ENCODE data around the gene LRWD1. TPM values are rescaled to one million over a fixed set of nuclear protein-coding genes. Genes with fewer than 3 reads are reported as not detected.

The LRWD1 gene
- total and polyA plus RNA-seq, 8 donors = 12.9 to 22.2 (median 16.3) TPM

DNA sequence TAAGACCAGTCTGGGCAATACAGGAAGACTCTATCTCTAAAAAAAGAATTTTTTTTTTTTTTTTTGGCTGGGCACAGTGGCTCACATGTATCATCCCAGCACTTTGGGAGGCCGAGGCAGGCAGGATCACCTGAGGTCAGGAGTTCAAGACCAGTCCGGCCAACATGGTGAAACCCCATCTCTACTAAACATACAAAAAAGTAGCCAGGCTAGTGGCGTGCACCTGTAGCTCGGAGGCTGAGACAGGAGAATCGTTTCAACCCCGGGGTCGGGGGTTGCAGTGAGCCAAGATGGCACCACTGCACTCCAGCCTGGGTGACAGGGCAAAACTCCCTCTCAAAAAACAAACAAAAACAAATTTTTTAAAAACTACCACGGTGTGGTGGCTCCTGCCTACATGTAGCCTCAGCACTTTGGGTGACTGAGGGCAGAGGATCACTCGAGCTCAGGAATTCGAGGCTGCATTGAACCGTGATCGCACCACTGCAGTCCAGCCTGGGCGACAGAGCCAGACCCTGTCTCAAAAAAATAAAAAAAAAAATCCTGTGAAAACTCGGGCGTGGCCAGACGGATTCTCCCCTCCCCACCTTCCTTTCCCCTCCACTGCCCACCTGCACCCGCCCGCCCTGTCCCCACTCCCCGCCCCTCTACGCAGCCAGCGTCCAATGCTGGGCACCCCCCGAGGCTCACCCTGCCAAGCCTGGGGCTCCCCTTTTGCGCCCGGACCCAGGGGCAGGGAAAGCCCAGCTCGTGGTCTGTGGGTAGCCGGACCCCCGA, 32.2 kb upstream of the LRWD1 start:
- H3K9me3 ChIP-seq = no peaks in the 10 kb centered on the region
- ATAC-seq (peak; percentile 44), DNase-seq (no peak)
- no peaks in the 10 kb centered on the region for H3K27me3 ChIP-seq
- peak overlapping the region; percentile 83 to 92 for H3K4me3 ChIP-seq
- TF ChIP-seq, protein P1, sequence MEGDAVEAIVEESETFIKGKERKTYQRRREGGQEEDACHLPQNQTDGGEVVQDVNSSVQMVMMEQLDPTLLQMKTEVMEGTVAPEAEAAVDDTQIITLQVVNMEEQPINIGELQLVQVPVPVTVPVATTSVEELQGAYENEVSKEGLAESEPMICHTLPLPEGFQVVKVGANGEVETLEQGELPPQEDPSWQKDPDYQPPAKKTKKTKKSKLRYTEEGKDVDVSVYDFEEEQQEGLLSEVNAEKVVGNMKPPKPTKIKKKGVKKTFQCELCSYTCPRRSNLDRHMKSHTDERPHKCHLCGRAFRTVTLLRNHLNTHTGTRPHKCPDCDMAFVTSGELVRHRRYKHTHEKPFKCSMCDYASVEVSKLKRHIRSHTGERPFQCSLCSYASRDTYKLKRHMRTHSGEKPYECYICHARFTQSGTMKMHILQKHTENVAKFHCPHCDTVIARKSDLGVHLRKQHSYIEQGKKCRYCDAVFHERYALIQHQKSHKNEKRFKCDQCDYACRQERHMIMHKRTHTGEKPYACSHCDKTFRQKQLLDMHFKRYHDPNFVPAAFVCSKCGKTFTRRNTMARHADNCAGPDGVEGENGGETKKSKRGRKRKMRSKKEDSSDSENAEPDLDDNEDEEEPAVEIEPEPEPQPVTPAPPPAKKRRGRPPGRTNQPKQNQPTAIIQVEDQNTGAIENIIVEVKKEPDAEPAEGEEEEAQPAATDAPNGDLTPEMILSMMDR (IDR thresholded peaks at IDR 0.05) = no peak
- H3K27ac ChIP-seq = peak overlapping the region; percentile 85 to 97
- peaks cover 0 to 18% of the 10 kb centered on the region in 2 donors for H3K36me3 ChIP-seq
- peaks cover 13 to 69% of the 10 kb centered on the region in 2 donors for H3K4me1 ChIP-seq
- intact Hi-C loops (cut with DNase I) = no loop called here

DNA sequence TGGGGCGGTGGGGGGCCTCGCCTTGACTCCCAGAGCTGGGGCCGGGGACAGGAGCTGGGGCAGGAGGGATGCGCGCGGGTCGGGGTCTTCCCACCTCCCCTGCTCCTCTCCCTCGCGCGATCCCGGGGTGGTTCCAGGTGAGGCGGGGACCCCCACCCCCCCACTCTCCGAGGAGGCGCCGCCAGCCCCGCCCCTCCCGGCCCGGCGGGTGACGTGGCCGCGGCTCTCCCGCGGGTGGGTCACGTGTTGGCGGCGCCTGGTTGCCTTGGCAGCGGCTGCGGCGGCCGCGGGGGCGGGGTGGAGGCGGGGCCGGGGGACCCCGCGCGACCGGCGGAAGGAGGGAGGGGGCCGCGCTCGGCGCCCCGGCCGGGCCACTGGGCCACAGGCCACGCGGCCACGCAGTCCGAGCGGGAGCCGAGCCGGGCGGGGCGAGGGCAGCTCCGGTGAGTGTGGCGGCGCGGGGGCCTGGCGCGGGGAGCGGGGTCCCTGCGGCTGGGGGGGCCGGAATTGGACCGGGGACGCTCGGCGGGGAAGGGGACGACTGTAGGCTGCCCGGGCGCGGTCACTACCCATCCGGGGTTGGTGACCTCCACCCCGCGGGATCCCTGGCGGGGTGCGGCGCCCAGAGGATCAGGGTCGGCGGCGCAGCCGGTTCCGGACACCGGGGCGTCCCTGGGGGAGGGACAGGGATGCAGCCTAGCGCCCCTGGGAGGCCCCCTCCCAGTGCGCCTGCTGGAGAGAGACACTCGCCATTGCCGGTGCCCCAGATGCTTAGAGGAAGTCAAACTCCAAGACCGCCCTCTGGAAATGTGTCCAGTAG, 31.4 kb upstream of the LRWD1 start, which contains the start of gene ORAI2:
Gene ORAI2, plus strand, starts transcription at position 357 of the 820 bp plus-strand sequence. CDS start 5,382 bp downstream, outside the sequence.
- peaks cover 0 to 24% of the 10 kb centered on the region in 2 donors for H3K36me3 ChIP-seq
- peaks cover 13 to 62% of the 10 kb centered on the region in 2 donors for H3K4me1 ChIP-seq
- no peaks in the 10 kb centered on the region for H3K9me3 ChIP-seq
- H3K27ac ChIP-seq = peak within 1 kb of the TSS; percentile 85 to 97
- no peaks in the 10 kb centered on the region for H3K27me3 ChIP-seq
- peak; percentile 52 to 97 (median 84) for DNase-seq
- intact Hi-C loops (cut with DNase I) = no loop called here
- TF ChIP-seq, protein P1 (IDR thresholded peaks at IDR 0.05) = no peak
- ATAC-seq = peak; percentile 89
- H3K4me3 ChIP-seq = peak within 1 kb of the TSS; percentile 83 to 92

DNA sequence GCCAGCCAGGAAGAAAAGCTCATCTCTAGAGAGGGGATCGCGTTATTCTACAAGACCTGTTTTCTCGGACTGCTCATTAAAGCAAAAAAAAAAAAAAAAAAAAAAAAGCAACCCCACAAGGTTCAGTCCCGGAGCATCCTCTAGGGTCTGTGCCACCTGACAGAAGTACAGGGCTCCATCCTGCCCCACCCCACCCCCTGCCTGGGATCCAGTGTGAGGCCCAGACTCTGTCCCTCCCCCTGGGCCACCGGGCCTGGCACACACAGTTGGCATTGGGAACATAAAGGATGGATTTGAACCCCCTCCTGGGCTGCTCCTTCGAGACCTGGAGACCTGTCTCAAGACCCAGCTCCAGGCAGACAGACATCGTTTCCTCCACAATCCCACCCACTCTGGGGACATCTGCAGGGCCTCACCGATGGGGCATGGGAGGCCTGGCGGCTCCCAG, 30.7 kb upstream of the LRWD1 start:
- H3K36me3 ChIP-seq = peaks cover 0 to 28% of the 10 kb centered on the region in 2 donors
- no peaks in the 10 kb centered on the region for H3K27me3 ChIP-seq
- intact Hi-C loops (cut with DNase I) = no loop called here
- TF ChIP-seq, protein P1 (IDR thresholded peaks at IDR 0.05) = no peak
- DNase-seq = no peak
- ATAC-seq = peak; percentile 4
- H3K9me3 ChIP-seq = no peaks in the 10 kb centered on the region
- H3K4me1 ChIP-seq = peaks cover 13 to 57% of the 10 kb centered on the region in 2 donors
- H3K27ac ChIP-seq = peak overlapping the region; percentile 48 to 97
- peak overlapping the region; percentile 83 to 92 for H3K4me3 ChIP-seq

DNA sequence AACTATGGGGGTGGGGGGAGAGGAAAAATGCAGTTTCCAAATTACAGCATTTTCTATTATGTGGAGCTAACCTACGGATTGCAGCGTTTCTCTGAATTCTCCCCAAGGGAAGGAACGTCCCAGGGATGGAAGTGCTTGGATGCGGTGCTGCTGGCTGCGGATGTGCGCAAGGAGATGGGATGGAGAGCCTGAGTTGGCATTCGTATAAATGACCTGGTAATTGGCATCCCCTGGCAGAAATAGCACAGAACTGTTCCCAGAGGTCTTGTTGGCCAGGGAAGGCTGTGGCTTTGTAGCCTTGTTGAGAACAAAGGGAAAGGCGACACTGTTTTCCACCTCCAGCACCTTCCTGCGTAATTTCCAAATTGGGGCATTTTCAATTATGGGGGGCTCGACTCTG, 28.7 kb upstream of the LRWD1 start:
- no peak for ATAC-seq
- DNase-seq = no peak
- Histone ChIP-seq H3K36me3 (peaks cover 0 to 47% of the 10 kb centered on the region in 2 donors), H3K9me3 (no peaks in the 10 kb centered on the region), H3K4me3 (no peak overlapping the region), H3K4me1 (peaks cover 13 to 40% of the 10 kb centered on the region in 2 donors), H3K27ac (no peak overlapping the region), H3K27me3 (no peaks in the 10 kb centered on the region)
- intact Hi-C loops (cut with DNase I) = no loop called here
- TF ChIP-seq, protein P1 (IDR thresholded peaks at IDR 0.05) = no peak
